D341Med (cell line): Measurements from ENCODE around the gene CLOCK.

Experiments used
- DNase-seq: peaks from one replicate; pipeline ENCODE4 v3.0.0; 2012; ENCODE audit warnings: low spot score

Gene CLOCK

DNA sequence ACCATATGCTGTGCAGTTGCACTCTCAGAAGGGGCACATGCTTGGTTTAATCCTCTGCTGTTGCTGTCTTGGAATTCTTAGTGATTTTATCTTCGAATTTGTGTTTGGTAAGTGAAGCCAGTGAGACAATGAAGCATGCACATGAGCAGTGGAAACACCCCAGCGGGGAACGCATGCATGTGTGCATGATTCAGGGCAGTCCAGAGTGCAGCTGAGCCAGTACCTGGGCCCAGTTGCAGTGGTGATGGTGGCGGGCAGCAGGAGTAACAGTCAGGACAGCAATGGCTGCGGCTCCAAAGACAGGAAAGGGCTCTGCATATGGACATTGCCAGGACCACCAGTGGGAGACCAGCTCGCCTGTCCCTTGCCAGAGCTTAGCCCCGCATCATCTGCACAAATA, 165.2 kb downstream of the CLOCK start:
- no peak for DNase-seq

DNA sequence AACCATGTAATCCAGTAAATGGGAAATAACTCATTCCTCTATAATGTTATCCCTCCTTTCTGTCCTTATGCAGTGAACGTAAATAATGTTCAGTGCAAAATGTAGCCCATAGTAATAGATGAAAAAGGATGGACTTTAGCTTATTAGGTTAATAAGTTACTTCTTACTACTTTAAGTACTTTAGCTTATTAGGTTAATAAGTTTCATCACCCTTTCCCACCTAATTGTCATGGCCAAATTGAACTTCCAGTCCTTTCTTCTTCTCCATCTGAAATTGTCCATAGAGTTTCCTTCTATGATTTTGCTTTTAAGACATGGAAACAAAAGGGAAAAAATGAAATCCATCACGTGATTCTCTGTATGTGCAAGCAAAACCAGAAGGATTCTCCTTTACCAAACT, 166.1 kb downstream of the CLOCK start:
- DNase-seq = no peak

DNA sequence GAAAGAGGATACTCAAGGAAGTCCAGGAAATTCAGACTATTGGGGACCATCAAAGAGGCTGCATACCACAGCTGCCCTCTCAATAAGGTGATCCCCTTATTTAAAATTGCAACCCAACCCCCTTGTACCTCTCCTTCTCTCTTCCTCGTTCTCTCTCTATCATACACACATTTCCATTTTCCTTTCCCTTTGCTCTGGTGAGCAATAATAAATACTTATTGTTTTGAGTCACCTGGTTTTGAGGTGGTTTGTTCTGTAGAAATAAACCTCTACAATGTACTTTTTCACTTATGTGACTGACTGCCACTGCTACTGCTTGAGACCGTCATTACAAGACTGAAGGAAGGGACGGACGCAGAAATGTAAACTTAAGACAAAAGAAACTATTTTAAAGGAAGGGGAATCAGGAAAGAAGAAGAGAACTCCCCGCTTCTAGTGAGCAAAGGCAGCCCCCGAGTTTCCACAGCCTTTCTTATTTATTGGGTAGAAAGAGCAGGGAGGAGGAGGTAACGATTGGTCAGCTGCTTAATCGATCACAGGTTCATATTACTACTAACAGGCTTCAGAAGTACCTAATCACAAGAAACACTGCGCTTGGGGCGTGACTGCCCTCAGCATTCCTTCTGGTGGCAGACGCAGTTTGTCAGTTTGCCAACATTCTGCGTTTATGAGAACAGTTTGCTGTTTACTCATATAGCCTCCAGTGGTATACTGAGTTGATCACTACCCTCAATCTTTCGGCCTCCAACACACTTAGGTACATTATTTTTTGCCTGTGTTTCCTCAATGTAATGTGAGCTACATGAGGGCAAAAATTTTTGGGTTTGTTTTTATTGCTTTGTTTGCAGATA, 167.9 kb downstream of the CLOCK start:
- no peak for DNase-seq
